ENCODE data around the gene LAMTOR4. TPM values are rescaled to one million over a fixed set of nuclear protein-coding genes. Genes with fewer than 3 reads are reported as not detected.

The LAMTOR4 gene
- total and polyA plus RNA-seq, 4 experiments from 2014 or later: 178 to 501 (median 306) TPM

- no peaks in the 10 kb centered on the region for H3K27me3 Mint-ChIP-seq
- peak overlapping the region; percentile 65 to 90 (median 88) for H3K4me3 Mint-ChIP-seq
- peak overlapping the region; percentile 82 to 96 (median 91) for H3K27ac Mint-ChIP-seq
- CTCF ChIA-PET (ENCODE audit: partially characterized antibody): interaction anchor here (1.0 to 2.2 kb wide), 2 partner anchors 8 to 22 kb away, joined by 3 to 8 read pairs; partner anchors contain the start of gene LAMTOR4
- DNase-seq: peak in 1 of 5 donors; percentile 74
- peak overlapping the region; percentile 80 for H3K27ac ChIP-seq (ENCODE audit: low read depth, low read length)
- no peak overlapping the region for H3K4me3 ChIP-seq (ENCODE audit: low read length in 2 of 2)
- no peaks in the 10 kb centered on the region for H3K9me3 ChIP-seq (ENCODE audit: control insufficient read depth in 1 of 2, low read length in 2 of 2)
- peaks cover 11 to 48% of the 10 kb centered on the region in 2 donors for H3K36me3 Mint-ChIP-seq
- H3K4me1 ChIP-seq (ENCODE audit: insufficient read depth, low read length): peaks cover 58% of the 10 kb centered on the region
- H3K4me1 Mint-ChIP-seq: peaks cover 23 to 74% (median 44%) of the 10 kb centered on the region in 4 donors
- peaks cover 35% of the 10 kb centered on the region for H3K36me3 ChIP-seq (ENCODE audit: insufficient read depth, low read length)
- POLR2A ChIA-PET (ENCODE audit: partially characterized antibody): interaction anchor here (0.7 to 6.4 kb wide), 11 partner anchors 8 to 273 kb away, joined by 3 to 73 read pairs (median 9); partner anchors contain the start of genes GAL3ST4, GPC2, LAMTOR4 and MEPCE
- H3K27me3 ChIP-seq (ENCODE audit: insufficient read depth, low read length): no peaks in the 10 kb centered on the region
- H3K9me3 Mint-ChIP-seq: no peaks in the 10 kb centered on the region
- intact Hi-C loops (cut with micrococcal nuclease): no loop called here
Observed at GRCh38 chr7:100156331-100157068, 7.8 kb downstream of the LAMTOR4 start.

GRCh38 chr7:100157069-100157333, 8.3 kb downstream of the LAMTOR4 start:
- H3K4me1 ChIP-seq (ENCODE audit: insufficient read depth, low read length): peaks cover 54% of the 10 kb centered on the region

GRCh38 chr7:100157334-100158228, 8.9 kb downstream of the LAMTOR4 start:
- Histone ChIP-seq H3K27ac (ENCODE audit: low read depth, low read length) (peak overlapping the region; percentile 80), H3K4me1 (ENCODE audit: insufficient read depth, low read length) (peaks cover 49% of the 10 kb centered on the region), H3K27me3 (ENCODE audit: insufficient read depth, low read length) (no peaks in the 10 kb centered on the region), H3K9me3 (ENCODE audit: control insufficient read depth in 1 of 2, low read length in 2 of 2) (no peaks in the 10 kb centered on the region), H3K36me3 (ENCODE audit: insufficient read depth, low read length) (peaks cover 30% of the 10 kb centered on the region), H3K4me3 (ENCODE audit: low read length in 2 of 2) (peak overlapping the region; percentile 12 to 74)
- Mint-ChIP-seq H3K4me3 (peak overlapping the region; percentile 80 to 90 (median 88)), H3K4me1 (peaks cover 19 to 74% (median 40%) of the 10 kb centered on the region in 4 donors), H3K27me3 (no peaks in the 10 kb centered on the region), H3K9me3 (no peaks in the 10 kb centered on the region), H3K27ac (peak overlapping the region; percentile 86 to 96 (median 92)), H3K36me3 (peaks cover 6 to 41% of the 10 kb centered on the region in 2 donors)
- ChIA-PET CTCF (ENCODE audit: partially characterized antibody) (interaction anchor here (1.0 to 2.2 kb wide), 3 partner anchors 9 to 23 kb away, joined by 3 to 8 read pairs (median 3); partner anchors contain the start of gene LAMTOR4), POLR2A (ENCODE audit: partially characterized antibody) (interaction anchor here (0.9 to 6.4 kb wide), 14 partner anchors 9 to 272 kb away, joined by 3 to 73 read pairs (median 8); partner anchors contain the start of genes AP4M1, GAL3ST4, GPC2 and LAMTOR4)
- intact Hi-C loops (cut with micrococcal nuclease): loop anchor here (1.0 kb wide), 3 partner anchors 9 to 20 kb away; partner anchors contain the start of genes GAL3ST4, GPC2, LAMTOR4 and STAG3
- no peak for DNase-seq

More at GRCh38 chr7:100157069-100157333, 8.3 kb downstream of the LAMTOR4 start:
- CTCF ChIA-PET (ENCODE audit: partially characterized antibody): interaction anchor here (1.0 to 2.2 kb wide), 2 partner anchors 9 to 23 kb away, joined by 3 to 8 read pairs; partner anchors contain the start of gene LAMTOR4
- no peaks in the 10 kb centered on the region for H3K9me3 Mint-ChIP-seq
- peaks cover 11 to 45% of the 10 kb centered on the region in 2 donors for H3K36me3 Mint-ChIP-seq
- no peaks in the 10 kb centered on the region for H3K27me3 Mint-ChIP-seq
- H3K4me1 Mint-ChIP-seq: peaks cover 23 to 74% (median 44%) of the 10 kb centered on the region in 4 donors
- H3K27ac Mint-ChIP-seq: peak overlapping the region; percentile 82 to 96 (median 91)
- DNase-seq: no peak
- peaks cover 32% of the 10 kb centered on the region for H3K36me3 ChIP-seq (ENCODE audit: insufficient read depth, low read length)
- intact Hi-C loops (cut with micrococcal nuclease): no loop called here
- peak overlapping the region; percentile 80 for H3K27ac ChIP-seq (ENCODE audit: low read depth, low read length)
- H3K4me3 Mint-ChIP-seq: peak overlapping the region; percentile 65 to 90 (median 88)
- H3K9me3 ChIP-seq (ENCODE audit: control insufficient read depth in 1 of 2, low read length in 2 of 2): no peaks in the 10 kb centered on the region
- POLR2A ChIA-PET (ENCODE audit: partially characterized antibody): interaction anchor here (0.7 to 6.4 kb wide), 10 partner anchors 9 to 272 kb away, joined by 3 to 73 read pairs (median 10); partner anchors contain the start of genes GAL3ST4, GPC2, LAMTOR4 and MEPCE
- peak overlapping the region in 1 of 2 donors; percentile 74 for H3K4me3 ChIP-seq (ENCODE audit: low read length in 2 of 2)
- H3K27me3 ChIP-seq (ENCODE audit: insufficient read depth, low read length): no peaks in the 10 kb centered on the region

GRCh38 chr7:100158229-100159098, 9.7 kb downstream of the LAMTOR4 start, which contains the start of gene TRAPPC14:
Gene TRAPPC14 (minus strand): TSS chr7:100158723. CDS start chr7:100158499, 224 bp downstream.
- H3K27me3 ChIP-seq (ENCODE audit: insufficient read depth, low read length): no peaks in the 10 kb centered on the region
- H3K4me1 Mint-ChIP-seq: peaks cover 25 to 79% (median 44%) of the 10 kb centered on the region in 4 donors
- H3K4me3 Mint-ChIP-seq: peak within 1 kb of the TSS; percentile 86 to 90 (median 88)
- intact Hi-C loops (cut with micrococcal nuclease): loop anchor here (1.0 kb wide), 3 partner anchors 10 to 19 kb away; partner anchors contain the start of genes GAL3ST4, GPC2, LAMTOR4 and STAG3
- DNase-seq: peak; percentile 86 to 93 (median 87)
- H3K4me1 ChIP-seq (ENCODE audit: insufficient read depth, low read length): peaks cover 49% of the 10 kb centered on the region
- H3K9me3 Mint-ChIP-seq: no peaks in the 10 kb centered on the region
- peak within 1 kb of the TSS; percentile 86 to 96 (median 92) for H3K27ac Mint-ChIP-seq
- POLR2A ChIA-PET (ENCODE audit: partially characterized antibody): interaction anchor here (0.9 to 6.4 kb wide), 15 partner anchors 10 to 271 kb away, joined by 3 to 73 read pairs (median 7); partner anchors contain the start of genes AP4M1, GAL3ST4, GPC2 and LAMTOR4
- CTCF ChIA-PET (ENCODE audit: partially characterized antibody): interaction anchor here (0.7 to 2.2 kb wide), 5 partner anchors 10 to 59 kb away, joined by 3 to 8 read pairs (median 3); partner anchors contain the start of gene LAMTOR4
- H3K27me3 Mint-ChIP-seq: no peaks in the 10 kb centered on the region
- H3K27ac ChIP-seq (ENCODE audit: low read depth, low read length): peak within 1 kb of the TSS; percentile 80
- no peaks in the 10 kb centered on the region for H3K9me3 ChIP-seq (ENCODE audit: control insufficient read depth in 1 of 2, low read length in 2 of 2)
- H3K36me3 Mint-ChIP-seq: peaks cover 4 to 36% of the 10 kb centered on the region in 2 donors
- peaks cover 22% of the 10 kb centered on the region for H3K36me3 ChIP-seq (ENCODE audit: insufficient read depth, low read length)
- H3K4me3 ChIP-seq (ENCODE audit: low read length in 2 of 2): peak within 1 kb of the TSS; percentile 52 to 74

GRCh38 chr7:100159099-100159623, 10.4 kb downstream of the LAMTOR4 start:
- peaks cover 31 to 79% (median 46%) of the 10 kb centered on the region in 4 donors for H3K4me1 Mint-ChIP-seq
- POLR2A ChIA-PET (ENCODE audit: partially characterized antibody): interaction anchor here (1.0 to 6.4 kb wide), 8 partner anchors 9 to 62 kb away, joined by 3 to 73 read pairs (median 14); partner anchors contain the start of genes GAL3ST4, GPC2, LAMTOR4 and PVRIG
- no peaks in the 10 kb centered on the region for H3K9me3 Mint-ChIP-seq

More at GRCh38 chr7:100159099-100159623, 10.4 kb downstream of the LAMTOR4 start:
- Histone ChIP-seq H3K9me3 (ENCODE audit: control insufficient read depth in 1 of 2, low read length in 2 of 2) (no peaks in the 10 kb centered on the region), H3K36me3 (ENCODE audit: insufficient read depth, low read length) (peaks cover 15% of the 10 kb centered on the region), H3K27me3 (ENCODE audit: insufficient read depth, low read length) (no peaks in the 10 kb centered on the region), H3K4me3 (ENCODE audit: low read length in 2 of 2) (peak overlapping the region; percentile 52 to 74), H3K27ac (ENCODE audit: low read depth, low read length) (peak overlapping the region; percentile 80), H3K4me1 (ENCODE audit: insufficient read depth, low read length) (peaks cover 51% of the 10 kb centered on the region)
- Mint-ChIP-seq H3K36me3 (peaks cover 4 to 29% of the 10 kb centered on the region in 2 donors), H3K4me3 (peak overlapping the region; percentile 79 to 86 (median 84)), H3K27ac (peak overlapping the region; percentile 83 to 93 (median 86)), H3K27me3 (no peaks in the 10 kb centered on the region)
- intact Hi-C loops (cut with micrococcal nuclease): no loop called here
- CTCF ChIA-PET (ENCODE audit: partially characterized antibody): interaction anchor here (0.7 to 2.3 kb wide), 4 partner anchors 11 to 59 kb away, joined by 3 to 8 read pairs (median 5); partner anchors contain the start of gene LAMTOR4
- no peak for DNase-seq

Data from CD4-positive, alpha-beta memory T cell (primary cell).